Neural progenitor cell (in vitro differentiated cells): Measurements from ENCODE around the gene SLC37A1.

Source experiments
- CTCF ChIP-seq: fragments of 200-600 bp; sonication (generic); IDR thresholded peaks from 2 replicates; pipeline ENCODE4 v1.5.1; 2017; ENCODE audit warnings: antibody characterized with exemption, mild to moderate bottlenecking
- EZH2 ChIP-seq: fragments of 200-600 bp; sonication (generic); IDR thresholded peaks from 2 replicates; pipeline ENCODE4 v1.6.1; 2017; ENCODE audit warnings: antibody characterized with exemption, mild to moderate bottlenecking, moderate library complexity
- EZH2phosphoT487 ChIP-seq: fragments of 200-600 bp; sonication (generic); IDR thresholded peaks from 2 replicates; pipeline ENCODE4 v1.6.1; 2017; ENCODE audit warnings: antibody characterized with exemption

- TF ChIP-seq EZH2phosphoT487 (no peak), CTCF (no peak), EZH2 (no peak)
Measured at GRCh38 chr21:42547906-42548365, 34.3 kb downstream of the SLC37A1 start.
